ENCODE results near the gene POLG2. TPM values are rescaled to one million over a fixed set of nuclear protein-coding genes. Genes with fewer than 3 reads are reported as not detected.

Gene POLG2
- total RNA-seq, result 10 to 100 TPM in 1 of 4 donors, 1 to 10 TPM in 3; 4.8 to 10.8 (median 6.3) TPM

DNA sequence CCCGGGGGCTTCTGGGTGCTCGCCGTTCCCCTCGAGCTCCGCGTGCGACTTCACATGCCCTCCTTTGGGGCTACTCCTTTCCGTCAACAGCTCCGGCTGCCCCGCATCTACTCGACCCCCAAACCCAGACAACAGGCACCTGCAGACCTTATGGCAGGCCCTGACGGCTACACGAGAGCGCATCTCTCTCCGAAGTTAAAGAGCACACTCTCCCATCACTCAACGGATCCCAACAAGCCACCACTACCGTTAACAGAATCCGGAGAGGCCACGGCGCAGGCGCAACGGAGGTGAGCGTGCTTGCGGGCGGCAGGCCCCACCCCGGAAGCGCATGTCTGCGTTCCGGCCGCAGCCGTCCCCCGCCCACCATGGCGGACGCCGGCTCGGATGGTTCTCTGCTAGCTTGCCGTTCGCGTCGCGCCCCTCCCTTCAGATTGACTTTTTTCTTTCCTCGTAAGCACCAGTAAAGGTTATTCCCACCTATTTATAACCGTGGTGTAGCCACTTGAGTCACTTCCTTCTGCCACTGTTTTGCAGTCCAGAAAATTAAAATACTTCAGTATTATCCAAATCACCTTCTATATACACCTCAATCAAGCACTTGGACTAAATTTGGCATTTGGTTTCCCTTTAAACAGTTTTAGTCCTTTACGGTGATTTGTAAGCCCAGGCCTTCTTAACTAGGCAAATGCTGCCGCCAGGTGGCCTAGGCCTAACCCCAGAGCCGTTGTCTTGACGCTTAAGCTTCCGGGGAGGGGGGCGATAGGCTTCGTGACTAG is at the start of gene POLG2:
POLG2 (minus strand) TSS at position 269 of the 779 bp plus-strand sequence; CDS start at position 183, 86 bp downstream.
- DNase-seq, result peak; percentile 95
- Histone ChIP-seq H3K36me3 (peaks cover 0 to 35% (median 16%) of the 10 kb centered on the region in 4 donors), H3K27ac (peak within 1 kb of the TSS; percentile 86 to 92 (median 91)), H3K9me3 (no peaks in the 10 kb centered on the region), H3K4me1 (peaks cover 18 to 73% (median 46%) of the 10 kb centered on the region in 4 donors), H3K4me3 (peak within 1 kb of the TSS; percentile 48 to 78 (median 68)), H3K27me3 (no peaks in the 10 kb centered on the region)
- TF ChIP-seq, protein P1, sequence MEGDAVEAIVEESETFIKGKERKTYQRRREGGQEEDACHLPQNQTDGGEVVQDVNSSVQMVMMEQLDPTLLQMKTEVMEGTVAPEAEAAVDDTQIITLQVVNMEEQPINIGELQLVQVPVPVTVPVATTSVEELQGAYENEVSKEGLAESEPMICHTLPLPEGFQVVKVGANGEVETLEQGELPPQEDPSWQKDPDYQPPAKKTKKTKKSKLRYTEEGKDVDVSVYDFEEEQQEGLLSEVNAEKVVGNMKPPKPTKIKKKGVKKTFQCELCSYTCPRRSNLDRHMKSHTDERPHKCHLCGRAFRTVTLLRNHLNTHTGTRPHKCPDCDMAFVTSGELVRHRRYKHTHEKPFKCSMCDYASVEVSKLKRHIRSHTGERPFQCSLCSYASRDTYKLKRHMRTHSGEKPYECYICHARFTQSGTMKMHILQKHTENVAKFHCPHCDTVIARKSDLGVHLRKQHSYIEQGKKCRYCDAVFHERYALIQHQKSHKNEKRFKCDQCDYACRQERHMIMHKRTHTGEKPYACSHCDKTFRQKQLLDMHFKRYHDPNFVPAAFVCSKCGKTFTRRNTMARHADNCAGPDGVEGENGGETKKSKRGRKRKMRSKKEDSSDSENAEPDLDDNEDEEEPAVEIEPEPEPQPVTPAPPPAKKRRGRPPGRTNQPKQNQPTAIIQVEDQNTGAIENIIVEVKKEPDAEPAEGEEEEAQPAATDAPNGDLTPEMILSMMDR (IDR thresholded peaks at IDR 0.05), result peak; percentile 44 to 79 (median 53)
- TF ChIP-seq POLR2A (IDR thresholded peaks at IDR 0.05), result peak; percentile 76
- TF ChIP-seq POLR2AphosphoS5 (IDR thresholded peaks at IDR 0.05), result peak; percentile 62 to 91 (median 89)
- no peak for TF ChIP-seq EP300 (IDR thresholded peaks at IDR 0.05; ENCODE audit: low read depth)
- WGBS, 2 donors (ENCODE audit: low coverage in 1 of 2), result 1% methylated on average over 49 of the region's 50 CpGs; no CpG with 5 or more reads in 1 of the 2 donors
- intact Hi-C loops (cut with DNase I; ENCODE audit: low total_unique reads) (no loop called here), in situ Hi-C loops (cut with MboI; ENCODE audit: low pct_ligation_motif_present in 1 of 4, low pct_unique_long_range_greater_than_20kb in 1 of 4, low sequenced_read_pairs in 3 of 4) (loop anchor here in 1 of 4 donors (10.0 kb wide), 1 partner anchor 72 kb away; no protein-coding TSS in a partner anchor)

DNA sequence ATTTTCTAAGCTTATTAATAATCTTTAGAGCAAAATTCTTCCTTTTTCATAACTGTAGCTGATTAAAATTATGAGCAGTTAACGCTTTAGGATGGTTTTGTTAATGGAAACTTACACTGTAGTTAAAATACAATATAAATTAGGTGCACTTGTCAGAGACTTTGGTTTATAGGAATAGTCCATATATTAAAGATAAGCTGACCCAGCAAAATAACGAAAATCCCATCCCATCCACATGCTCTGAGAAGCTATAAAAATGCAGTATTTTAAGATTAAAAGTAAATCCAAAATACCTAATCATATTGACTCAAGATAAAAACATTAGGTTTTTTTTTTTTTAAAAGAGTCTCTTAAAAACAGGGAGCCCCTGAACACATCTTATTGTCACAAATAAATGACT is 47.9 kb upstream of the POLG2 start:
- in situ Hi-C loops (cut with MboI; ENCODE audit: low pct_ligation_motif_present in 1 of 4, low pct_unique_long_range_greater_than_20kb in 1 of 4, low sequenced_read_pairs in 3 of 4), result no loop called here
- 94 to 96% methylated on average over 2 of the region's 2 CpGs for WGBS, 2 donors (ENCODE audit: low coverage in 1 of 2)

GRCh38 chr17:64540118-64540776 is 43.4 kb upstream of the POLG2 start:
- no peaks in the 10 kb centered on the region for H3K27me3 ChIP-seq
- no peak for TF ChIP-seq POLR2AphosphoS5 (IDR thresholded peaks at IDR 0.05)
- no peak for TF ChIP-seq POLR2A (IDR thresholded peaks at IDR 0.05)
- TF ChIP-seq, protein P1 (IDR thresholded peaks at IDR 0.05), result no peak
- TF ChIP-seq EP300 (IDR thresholded peaks at IDR 0.05; ENCODE audit: low read depth), result no peak
- H3K4me3 ChIP-seq, result no peak overlapping the region
- no peaks in the 10 kb centered on the region for H3K4me1 ChIP-seq
- in situ Hi-C loops (cut with MboI; ENCODE audit: low pct_ligation_motif_present in 1 of 4, low pct_unique_long_range_greater_than_20kb in 1 of 4, low sequenced_read_pairs in 3 of 4), result no loop called here
- no peaks in the 10 kb centered on the region for H3K9me3 ChIP-seq
- DNase-seq, result no peak
- WGBS, 2 donors (ENCODE audit: low coverage in 1 of 2), result 85 to 88% methylated on average over 2 to 5 of the region's 5 CpGs
- intact Hi-C loops (cut with DNase I; ENCODE audit: low total_unique reads), result no loop called here
- H3K36me3 ChIP-seq, result peaks cover 0 to 44% (median 12%) of the 10 kb centered on the region in 4 donors
- H3K27ac ChIP-seq, result no peak overlapping the region

More for the DNA sequence above, 47.9 kb upstream of the POLG2 start:
- no peaks in the 10 kb centered on the region for H3K27me3 ChIP-seq
- H3K27ac ChIP-seq, result no peak overlapping the region
- H3K9me3 ChIP-seq, result no peaks in the 10 kb centered on the region
- DNase-seq, result no peak
- no peak overlapping the region for H3K4me3 ChIP-seq
- H3K4me1 ChIP-seq, result no peaks in the 10 kb centered on the region
- no peak for TF ChIP-seq POLR2AphosphoS5 (IDR thresholded peaks at IDR 0.05)
- no peak for TF ChIP-seq POLR2A (IDR thresholded peaks at IDR 0.05)
- no peak for TF ChIP-seq EP300 (IDR thresholded peaks at IDR 0.05; ENCODE audit: low read depth)
- TF ChIP-seq, protein P1 (IDR thresholded peaks at IDR 0.05), result no peak
- peaks cover 0 to 40% (median 4%) of the 10 kb centered on the region in 4 donors for H3K36me3 ChIP-seq
- intact Hi-C loops (cut with DNase I; ENCODE audit: low total_unique reads), result no loop called here

- Histone ChIP-seq H3K36me3 (peaks cover 0 to 47% (median 19%) of the 10 kb centered on the region in 4 donors), H3K4me1 (no peaks in the 10 kb centered on the region), H3K9me3 (no peaks in the 10 kb centered on the region), H3K4me3 (no peak overlapping the region), H3K27ac (no peak overlapping the region), H3K27me3 (no peaks in the 10 kb centered on the region)
- no peak for TF ChIP-seq POLR2A (IDR thresholded peaks at IDR 0.05)
- TF ChIP-seq, protein P1 (IDR thresholded peaks at IDR 0.05), result no peak
- DNase-seq, result no peak
- in situ Hi-C loops (cut with MboI; ENCODE audit: low pct_ligation_motif_present in 1 of 4, low pct_unique_long_range_greater_than_20kb in 1 of 4, low sequenced_read_pairs in 3 of 4), result no loop called here
- WGBS, 2 donors (ENCODE audit: low coverage in 1 of 2), result 75 to 80% methylated on average over 4 to 7 of the region's 7 CpGs
- intact Hi-C loops (cut with DNase I; ENCODE audit: low total_unique reads), result no loop called here
Observed at GRCh38 chr17:64538508-64539130, 41.8 kb upstream of the POLG2 start.
